ENCODE measurements around the gene PRPF31. TPM values are rescaled to one million over a fixed set of nuclear protein-coding genes. Genes with fewer than 3 reads are reported as not detected.

Gene PRPF31
- total and polyA plus RNA-seq, 2 of the 4 experiments (the other 2 are of a cell fraction) = 65.4 to 66.1 TPM

DNA sequence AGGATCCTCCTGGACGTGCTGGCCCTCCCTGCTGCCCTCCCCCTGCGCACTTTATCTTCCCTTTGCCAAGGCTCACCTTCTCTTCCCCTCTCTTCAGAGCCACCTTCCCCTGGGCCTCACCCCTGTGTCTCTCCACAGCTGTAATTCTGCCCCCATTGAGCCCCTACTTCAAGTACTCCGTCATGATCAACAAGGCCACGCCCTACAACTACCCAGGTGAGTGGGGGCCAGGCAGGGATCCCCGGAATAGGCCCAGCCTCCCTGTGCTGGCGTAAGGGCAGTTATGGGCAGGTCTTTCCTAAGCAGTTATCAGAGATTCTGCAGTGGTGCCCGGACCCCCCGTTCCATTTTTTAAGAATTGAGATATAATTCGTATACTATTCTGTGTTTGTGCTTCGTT lies 9.8 kb upstream of the PRPF31 start:
- Histone ChIP-seq H4K91ac (ENCODE audit: insufficient read depth, low read depth, low read length) (no peak overlapping the region), H3K27ac (ENCODE audit: insufficient read depth, low read length) (no peak overlapping the region), H3K4ac (ENCODE audit: low read depth, low read length) (no peak overlapping the region), H3K27me3 (ENCODE audit: control insufficient read depth, insufficient read depth, low read length) (no peaks in the 10 kb centered on the region), H3K36me3 (ENCODE audit: control insufficient read depth, insufficient read depth, low read length) (peaks cover 44% of the 10 kb centered on the region), H2AK5ac (ENCODE audit: low read depth, low read length) (no peak overlapping the region), H3K23ac (ENCODE audit: low read depth, low read length) (no peak overlapping the region), H2BK20ac (ENCODE audit: low read depth, low read length) (no peak overlapping the region), H3K9me1 (ENCODE audit: insufficient read depth, low read length) (no peaks in the 10 kb centered on the region), H3K9me3 (ENCODE audit: control insufficient read depth, insufficient read depth, low read length) (no peaks in the 10 kb centered on the region), H2BK120ac (ENCODE audit: low read depth, low read length) (no peak overlapping the region), H2AFZ (replicated peaks; ENCODE audit: low read length, poor library complexity) (no peak overlapping the region), H2AK9ac (replicated peaks; ENCODE audit: low read depth, low read length, poor library complexity) (no peak overlapping the region), H3K56ac (ENCODE audit: extremely low read depth, insufficient read depth, low read length) (no peak overlapping the region), H4K8ac (ENCODE audit: low read depth in 2 of 2, low read length in 2 of 2) (no peak overlapping the region), H3K9ac (ENCODE audit: low read depth, low read length) (no peak overlapping the region), H3K14ac (replicated peaks; ENCODE audit: low read depth, low read length) (no peak overlapping the region), H3K79me1 (ENCODE audit: low read depth in 1 of 2, low read length in 2 of 2) (peaks cover 4 to 29% of the 10 kb centered on the region in 2 experiments), H3K18ac (ENCODE audit: low read depth, low read length) (no peak overlapping the region), H2BK5ac (ENCODE audit: low read depth, low read length, poor library complexity, severe bottlenecking) (no peak overlapping the region), H4K20me1 (ENCODE audit: insufficient read depth, low read length) (peaks cover 4% of the 10 kb centered on the region; the same call in 1 of the 2 replicates), H3K4me2 (ENCODE audit: low read depth, low read length) (no peak overlapping the region), H2BK15ac (ENCODE audit: low read depth, low read length) (no peak overlapping the region), H4K5ac (ENCODE audit: low read depth, low read length) (no peak overlapping the region), H3K4me1 (ENCODE audit: control insufficient read depth, insufficient read depth, low read length) (no peaks in the 10 kb centered on the region), H3K4me3 (ENCODE audit: insufficient read depth, low read depth, low read length) (no peak overlapping the region)
- intact Hi-C loops (cut with micrococcal nuclease) = loop anchor here (10.0 kb wide), 1 partner anchor 241 kb away; the partner anchor contains the start of gene MYADM
- no peak for DNase-seq
- CTCF ChIA-PET = no interaction called here
- POLR2A ChIA-PET (ENCODE audit: unreplicated experiment) = no interaction called here
- ATAC-seq (ENCODE audit: low read depth) = no peak
- BruUV-seq (replicated peaks) = no TSS peak
- in situ Hi-C loops (cut with MboI; ENCODE audit: low sequenced_read_pairs) = loop anchor here (25.0 kb wide), 1 partner anchor 357 kb away; the partner anchor contains the start of genes CDC42EP5 and LENG9
- TF ChIP-seq NFE2L2 (IDR thresholded peaks at IDR 0.05; ENCODE audit: low read depth, low read length) (no peak), FOS (IDR thresholded peaks at IDR 0.05; ENCODE audit: low read depth, low read length) (no peak), SMC3 (IDR thresholded peaks at IDR 0.05; ENCODE audit: low read depth, low read length) (no peak), USF2 (IDR thresholded peaks at IDR 0.05; ENCODE audit: low read depth, low read length) (no peak), RCOR1 (IDR thresholded peaks at IDR 0.05; ENCODE audit: insufficient replicate concordance, low read length) (no peak), BHLHE40 (IDR thresholded peaks at IDR 0.05; ENCODE audit: low read depth, low read length) (no peak), MXI1 (IDR thresholded peaks at IDR 0.05; ENCODE audit: borderline replicate concordance, low read depth, low read length) (no peak)
- dilution Hi-C loops (cut with HindIII; ENCODE audit: low sequenced_read_pairs, unreplicated experiment) = no loop called here
- WGBS, 2 experiments (ENCODE audit: extremely low coverage in 2 of 2, insufficient read length in 1 of 2) = 100% methylated on average over 5 of the region's 10 CpGs; no CpG with 5 or more reads in 1 of the 2 experiments
